Measurements from ENCODE around the gene TAS2R30.

TAS2R30 gene

GRCh38 chr12:11147420-11147819 is 13.0 kb upstream of the TAS2R30 start:
- H3K4me3 ChIP-seq (ENCODE audit: low read depth, low read length), result no peak overlapping the region
- no peak for DNase-seq (ENCODE audit: low read depth)
- TF ChIP-seq MYC (IDR thresholded peaks at IDR 0.05; ENCODE audit: low read depth, low read length) (no peak), MAX (IDR thresholded peaks at IDR 0.05; ENCODE audit: low read depth, low read length) (no peak)

GRCh38 chr12:11144297-11144696 is 9.9 kb upstream of the TAS2R30 start:
- DNase-seq (ENCODE audit: low read depth), result no peak
- H3K4me3 ChIP-seq (ENCODE audit: low read depth, low read length), result no peak overlapping the region
- TF ChIP-seq MAX (IDR thresholded peaks at IDR 0.05; ENCODE audit: low read depth, low read length), result no peak
- no peak for TF ChIP-seq POLR2A (IDR thresholded peaks at IDR 0.05; ENCODE audit: extremely low read depth, insufficient read length)
- TF ChIP-seq CTCF (IDR thresholded peaks at IDR 0.05; ENCODE audit: low read depth, low read length), result no peak
- TF ChIP-seq MYC (IDR thresholded peaks at IDR 0.05; ENCODE audit: low read depth, low read length), result no peak

GRCh38 chr12:11143352-11143751 is 8.9 kb upstream of the TAS2R30 start:
- TF ChIP-seq MYC (IDR thresholded peaks at IDR 0.05; ENCODE audit: low read depth, low read length) (no peak), MAX (IDR thresholded peaks at IDR 0.05; ENCODE audit: low read depth, low read length) (no peak), CTCF (IDR thresholded peaks at IDR 0.05; ENCODE audit: low read depth, low read length) (no peak), POLR2A (IDR thresholded peaks at IDR 0.05; ENCODE audit: extremely low read depth, insufficient read length) (no peak)
- H3K4me3 ChIP-seq (ENCODE audit: low read depth, low read length), result no peak overlapping the region
- no peak for DNase-seq (ENCODE audit: low read depth)

- no peak for TF ChIP-seq POLR2A (IDR thresholded peaks at IDR 0.05; ENCODE audit: extremely low read depth, insufficient read length)
- TF ChIP-seq MAX (IDR thresholded peaks at IDR 0.05; ENCODE audit: low read depth, low read length), result no peak
- TF ChIP-seq MYC (IDR thresholded peaks at IDR 0.05; ENCODE audit: low read depth, low read length), result no peak
- TF ChIP-seq CTCF (IDR thresholded peaks at IDR 0.05; ENCODE audit: low read depth, low read length), result no peak
- H3K4me3 ChIP-seq (ENCODE audit: low read depth, low read length), result no peak overlapping the region
- no peak for DNase-seq (ENCODE audit: low read depth)
Measured at GRCh38 chr12:11136075-11136474, 1.6 kb upstream of the TAS2R30 start.

GRCh38 chr12:11133816-11134215 is 628 bp downstream of the TAS2R30 start:
- TF ChIP-seq MYC (IDR thresholded peaks at IDR 0.05; ENCODE audit: low read depth, low read length) (no peak), CTCF (IDR thresholded peaks at IDR 0.05; ENCODE audit: low read depth, low read length) (no peak), POLR2A (IDR thresholded peaks at IDR 0.05; ENCODE audit: extremely low read depth, insufficient read length) (no peak), MAX (IDR thresholded peaks at IDR 0.05; ENCODE audit: low read depth, low read length) (no peak)
- DNase-seq (ENCODE audit: low read depth), result no peak
- no peak overlapping the region for H3K4me3 ChIP-seq (ENCODE audit: low read depth, low read length)

- no peak for DNase-seq (ENCODE audit: low read depth)
- no peak for TF ChIP-seq MYC (IDR thresholded peaks at IDR 0.05; ENCODE audit: low read depth, low read length)
- TF ChIP-seq CTCF (IDR thresholded peaks at IDR 0.05; ENCODE audit: low read depth, low read length), result no peak
- TF ChIP-seq POLR2A (IDR thresholded peaks at IDR 0.05; ENCODE audit: extremely low read depth, insufficient read length), result no peak
- no peak for TF ChIP-seq MAX (IDR thresholded peaks at IDR 0.05; ENCODE audit: low read depth, low read length)
- H3K4me3 ChIP-seq (ENCODE audit: low read depth, low read length), result no peak overlapping the region
Measured at GRCh38 chr12:11133162-11133561, 1.3 kb downstream of the TAS2R30 start.

Data from NB4 (cell line).